GM12872 (cell line): Measurements from ENCODE around the gene PTTG1IP.
A peak's percentile ranks its signal among the peaks of the same experiment; 100 is the strongest.

Experiments
- CTCF ChIP-seq: IDR thresholded peaks from 3 replicates; pipeline ENCODE4 v1.5.1; 2011; ENCODE audit warnings: low read depth, mild to moderate bottlenecking, low read length, moderate library complexity; ENCODE audit not compliant: insufficient read depth

PTTG1IP gene

GRCh38 chr21:44918107-44918470 lies 44.6 kb upstream of the PTTG1IP start:
- TF ChIP-seq CTCF = no peak

GRCh38 chr21:44917446-44918106 lies 44.1 kb upstream of the PTTG1IP start:
- TF ChIP-seq CTCF = no peak

- no peak for TF ChIP-seq CTCF
Observed at GRCh38 chr21:44916965-44917364, 43.5 kb upstream of the PTTG1IP start.

DNA sequence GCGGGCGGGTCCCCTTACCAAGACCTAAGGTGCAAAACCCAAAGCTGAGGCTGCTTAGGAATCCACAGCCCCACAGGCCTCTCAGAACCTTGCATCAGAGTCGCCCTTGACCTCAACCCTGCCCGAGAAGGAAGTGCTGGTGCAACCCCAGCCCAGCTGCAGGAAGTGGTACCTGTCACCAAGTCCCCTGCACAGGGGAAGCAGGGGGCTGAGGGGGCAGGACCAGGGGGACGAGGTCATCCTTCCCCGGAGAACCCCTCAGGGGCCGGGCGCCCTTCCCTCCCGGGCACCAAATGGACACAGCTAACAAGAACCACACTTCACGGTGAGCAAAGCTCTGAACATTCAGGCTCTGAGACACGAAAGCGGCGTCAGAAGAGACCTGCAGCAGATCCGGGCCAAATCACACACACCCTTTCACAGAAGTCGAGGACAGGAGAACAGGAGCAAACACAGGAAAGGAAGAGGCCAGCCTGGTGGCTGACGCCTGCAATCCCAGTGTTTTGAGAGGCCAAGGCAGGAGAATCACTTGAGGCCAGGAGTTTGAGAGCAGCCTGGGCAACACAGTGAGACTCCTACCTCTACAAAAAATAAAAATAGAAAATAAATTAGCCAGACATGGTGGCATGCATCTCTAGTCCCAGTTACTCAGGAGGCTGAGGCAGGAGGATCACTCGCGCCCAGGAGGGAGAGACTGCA lies 40.8 kb upstream of the PTTG1IP start:
- no peak for TF ChIP-seq CTCF

- TF ChIP-seq CTCF = no peak
Observed at GRCh38 chr21:44913425-44914175, 40.1 kb upstream of the PTTG1IP start.

- no peak for TF ChIP-seq CTCF
Observed at GRCh38 chr21:44912158-44912473, 38.6 kb upstream of the PTTG1IP start.

DNA sequence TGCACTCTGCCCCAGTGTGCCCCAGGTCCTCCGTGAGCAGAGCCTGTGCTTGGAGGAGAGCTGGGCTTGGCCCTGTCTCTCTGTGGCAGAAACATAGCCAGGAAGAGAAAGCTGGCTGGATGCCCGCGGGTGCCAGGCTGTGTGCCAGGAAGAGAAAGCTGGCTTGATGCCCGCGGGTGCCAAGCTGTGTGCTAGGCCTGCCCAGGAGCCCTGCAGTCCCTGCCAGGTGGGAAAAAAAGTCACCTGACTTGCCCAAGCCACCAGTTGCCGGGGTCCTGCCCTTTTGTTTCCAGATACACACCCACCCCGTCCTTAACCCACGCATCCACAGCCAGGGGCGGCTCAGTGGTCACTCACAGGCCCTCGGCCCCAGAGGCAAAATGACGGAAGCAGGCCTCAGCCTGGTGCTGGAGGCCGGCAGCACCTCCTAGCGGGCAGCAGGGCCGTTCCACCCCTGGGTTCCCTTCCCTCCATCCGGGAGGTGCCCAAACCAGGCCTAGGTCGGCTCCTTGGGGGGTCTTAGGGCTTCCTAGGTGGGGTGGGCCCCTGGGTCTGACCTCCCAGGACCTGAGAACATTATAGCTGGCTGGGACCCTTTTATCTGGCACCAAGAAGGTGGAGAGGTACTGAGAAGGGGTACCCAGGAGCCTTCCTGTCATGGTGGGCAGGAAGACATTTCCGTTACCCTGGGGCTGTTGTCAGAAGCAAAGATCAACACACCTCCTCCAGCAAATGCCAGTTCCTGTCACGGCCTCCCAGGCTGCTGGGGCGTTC lies 38.1 kb upstream of the PTTG1IP start:
- TF ChIP-seq CTCF = peak; percentile 89
